Measurements from ENCODE around the gene CCDC127. TPM values are rescaled to one million over a fixed set of nuclear protein-coding genes. Genes with fewer than 3 reads are reported as not detected.

The CCDC127 gene
- total and polyA plus RNA-seq, 2 of the 4 experiments (the other 2 are of a cell fraction), result 3.2 to 3.9 TPM

DNA sequence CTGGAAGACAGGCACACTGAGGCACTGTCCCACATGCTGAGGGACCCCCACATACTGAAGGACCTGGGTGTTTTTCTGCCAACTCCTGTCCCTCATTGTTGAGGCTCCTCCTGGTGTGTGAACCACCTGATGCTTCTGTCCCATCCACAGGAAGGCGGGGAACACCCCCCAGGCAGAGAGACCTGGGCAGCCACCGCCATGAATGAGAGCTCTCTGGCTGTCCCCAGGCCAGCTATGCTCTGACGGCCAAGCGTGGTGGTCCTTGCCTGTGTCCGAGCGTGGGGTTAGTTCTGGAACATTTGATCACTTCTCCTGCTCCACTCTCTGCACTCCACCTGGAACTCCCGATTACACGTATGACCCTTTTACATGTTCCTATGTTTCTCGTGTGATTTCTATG is 38.6 kb downstream of the CCDC127 start:
- in situ Hi-C loops (cut with MboI; ENCODE audit: low sequenced_read_pairs), result no loop called here
- dilution Hi-C loops (cut with HindIII; ENCODE audit: low sequenced_read_pairs, unreplicated experiment), result no loop called here

More for the DNA sequence above, 38.6 kb downstream of the CCDC127 start:
- no peak overlapping the region for H2BK120ac ChIP-seq (ENCODE audit: low read depth, low read length)
- H3K23ac ChIP-seq (ENCODE audit: low read depth, low read length), result no peak overlapping the region
- no peaks in the 10 kb centered on the region for H4K20me1 ChIP-seq (ENCODE audit: insufficient read depth, low read length)
- TF ChIP-seq RAD21 (IDR thresholded peaks at IDR 0.05; ENCODE audit: low read length), result no peak
- no peak for TF ChIP-seq BHLHE40 (IDR thresholded peaks at IDR 0.05; ENCODE audit: low read depth, low read length)
- TF ChIP-seq, protein P1, sequence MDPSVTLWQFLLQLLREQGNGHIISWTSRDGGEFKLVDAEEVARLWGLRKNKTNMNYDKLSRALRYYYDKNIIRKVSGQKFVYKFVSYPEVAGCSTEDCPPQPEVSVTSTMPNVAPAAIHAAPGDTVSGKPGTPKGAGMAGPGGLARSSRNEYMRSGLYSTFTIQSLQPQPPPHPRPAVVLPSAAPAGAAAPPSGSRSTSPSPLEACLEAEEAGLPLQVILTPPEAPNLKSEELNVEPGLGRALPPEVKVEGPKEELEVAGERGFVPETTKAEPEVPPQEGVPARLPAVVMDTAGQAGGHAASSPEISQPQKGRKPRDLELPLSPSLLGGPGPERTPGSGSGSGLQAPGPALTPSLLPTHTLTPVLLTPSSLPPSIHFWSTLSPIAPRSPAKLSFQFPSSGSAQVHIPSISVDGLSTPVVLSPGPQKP (IDR thresholded peaks at IDR 0.05; ENCODE audit: borderline replicate concordance, low read depth, low read length), result no peak
- TF ChIP-seq RCOR1 (IDR thresholded peaks at IDR 0.05; ENCODE audit: insufficient replicate concordance, low read length), result no peak
- TF ChIP-seq SMC3 (IDR thresholded peaks at IDR 0.05; ENCODE audit: low read depth, low read length), result no peak
- TF ChIP-seq NFE2L2 (IDR thresholded peaks at IDR 0.05; ENCODE audit: low read depth, low read length), result no peak
- TF ChIP-seq, protein P2, sequence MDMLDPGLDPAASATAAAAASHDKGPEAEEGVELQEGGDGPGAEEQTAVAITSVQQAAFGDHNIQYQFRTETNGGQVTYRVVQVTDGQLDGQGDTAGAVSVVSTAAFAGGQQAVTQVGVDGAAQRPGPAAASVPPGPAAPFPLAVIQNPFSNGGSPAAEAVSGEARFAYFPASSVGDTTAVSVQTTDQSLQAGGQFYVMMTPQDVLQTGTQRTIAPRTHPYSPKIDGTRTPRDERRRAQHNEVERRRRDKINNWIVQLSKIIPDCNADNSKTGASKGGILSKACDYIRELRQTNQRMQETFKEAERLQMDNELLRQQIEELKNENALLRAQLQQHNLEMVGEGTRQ (IDR thresholded peaks at IDR 0.05; ENCODE audit: low read depth, low read length), result no peak
- TF ChIP-seq FOS (IDR thresholded peaks at IDR 0.05; ENCODE audit: low read depth, low read length), result no peak
- TF ChIP-seq MAFK (IDR thresholded peaks at IDR 0.05; ENCODE audit: low read depth, low read length), result no peak
- no peak for TF ChIP-seq CEBPB (IDR thresholded peaks at IDR 0.05; ENCODE audit: low read depth, low read length)
- no peak for TF ChIP-seq MAZ (IDR thresholded peaks at IDR 0.05; ENCODE audit: borderline replicate concordance, low read depth, low read length)
- no peak overlapping the region for H3K18ac ChIP-seq (ENCODE audit: low read depth, low read length)
- H3K9ac ChIP-seq (ENCODE audit: low read depth, low read length), result no peak overlapping the region
- peaks cover 16% of the 10 kb centered on the region for H3K27me3 ChIP-seq (ENCODE audit: control insufficient read depth, insufficient read depth, low read length)
- no peak overlapping the region for H2AK5ac ChIP-seq (ENCODE audit: low read depth, low read length)
- WGBS, 2 experiments (ENCODE audit: extremely low coverage in 2 of 2, insufficient read length in 1 of 2), result 94% methylated on average over 4 of the region's 9 CpGs; no CpG with 5 or more reads in 1 of the 2 experiments
- no peak overlapping the region for H2BK15ac ChIP-seq (ENCODE audit: low read depth, low read length)
- H3K9me3 ChIP-seq (ENCODE audit: control insufficient read depth, insufficient read depth, low read length), result no peaks in the 10 kb centered on the region
- intact Hi-C loops (cut with micrococcal nuclease), result no loop called here
- H2BK20ac ChIP-seq (ENCODE audit: low read depth, low read length), result no peak overlapping the region
- no peak overlapping the region for H4K91ac ChIP-seq (ENCODE audit: insufficient read depth, low read depth, low read length)
- no peak overlapping the region for H3K14ac ChIP-seq (replicated peaks; ENCODE audit: low read depth, low read length)
- H3K27ac ChIP-seq (ENCODE audit: insufficient read depth, low read length), result no peak overlapping the region
- H2BK5ac ChIP-seq (ENCODE audit: low read depth, low read length, poor library complexity, severe bottlenecking), result no peak overlapping the region
- H3K4me1 ChIP-seq (ENCODE audit: control insufficient read depth, insufficient read depth, low read length), result no peaks in the 10 kb centered on the region
- H4K5ac ChIP-seq (ENCODE audit: low read depth, low read length), result no peak overlapping the region
- H3K36me3 ChIP-seq (ENCODE audit: control insufficient read depth, insufficient read depth, low read length), result no peaks in the 10 kb centered on the region
- no peak overlapping the region for H4K8ac ChIP-seq (ENCODE audit: low read depth in 2 of 2, low read length in 2 of 2)
- H3K4me3 ChIP-seq (ENCODE audit: insufficient read depth, low read depth, low read length), result no peak overlapping the region
- BruUV-seq (replicated peaks), result no TSS peak
- H3K56ac ChIP-seq (ENCODE audit: extremely low read depth, insufficient read depth, low read length), result no peak overlapping the region
- H3K4ac ChIP-seq (ENCODE audit: low read depth, low read length), result no peak overlapping the region
- H2AFZ ChIP-seq (replicated peaks; ENCODE audit: low read length, poor library complexity), result peak overlapping the region; percentile 25
- no peaks in the 10 kb centered on the region for H3K79me1 ChIP-seq (ENCODE audit: low read depth in 1 of 2, low read length in 2 of 2)
- ChIA-PET POLR2A (ENCODE audit: unreplicated experiment) (no interaction called here), CTCF (interaction anchor here (1.0 kb wide), 1 partner anchor 9 kb away, joined by 6 read pairs; no protein-coding TSS in a partner anchor)
- no peak for DNase-seq
- no peak overlapping the region for H3K4me2 ChIP-seq (ENCODE audit: low read depth, low read length)
- no peak overlapping the region for H2AK9ac ChIP-seq (replicated peaks; ENCODE audit: low read depth, low read length, poor library complexity)
- 0 out of 2 replicates have a peak, but pooled peaks cover 2% of the 10 kb centered on the region for H3K9me1 ChIP-seq (ENCODE audit: insufficient read depth, low read length)
- no peak for ATAC-seq (ENCODE audit: low read depth)
